B cell (primary cell): Measurements from ENCODE around the gene TEAD1.

Experiments
- CTCF ChIP-seq: fragments of 200-600 bp; IDR thresholded peaks from one replicate; pipeline ENCODE4 v1.8.0; 2022; ENCODE audit warnings: antibody characterized with exemption, mild to moderate bottlenecking
- EZH2 ChIP-seq: IDR thresholded peaks from 2 replicates; pipeline ENCODE4 v1.6.1; 2012; ENCODE audit warnings: borderline replicate concordance, low read depth, mild to moderate bottlenecking, moderate library complexity, low read length; ENCODE audit not compliant: insufficient read depth, poor library complexity, severe bottlenecking

GRCh38 chr11:12757416-12757815 lies 83.2 kb downstream of the TEAD1 start:
- TF ChIP-seq CTCF, result no peak
- TF ChIP-seq EZH2, result no peak
